AG10803 (cell line): ENCODE results near the gene ASB15.

Experiments used
- DNase-seq: peaks from one replicate; pipeline ENCODE4 v3.0.0; 2010; ENCODE audit warnings: low read depth
- H3K4me3 ChIP-seq: 2 replicates; pipeline ENCODE4 v1.5.1; 2011; ENCODE audit warnings: mild to moderate bottlenecking, low read length, control low read depth
- CTCF ChIP-seq: conservative IDR thresholded peaks from 2 replicates; pipeline ENCODE4 v1.5.1; 2011; ENCODE audit warnings: mild to moderate bottlenecking, low read length, control low read depth, inconsistent platforms

The ASB15 gene

DNA sequence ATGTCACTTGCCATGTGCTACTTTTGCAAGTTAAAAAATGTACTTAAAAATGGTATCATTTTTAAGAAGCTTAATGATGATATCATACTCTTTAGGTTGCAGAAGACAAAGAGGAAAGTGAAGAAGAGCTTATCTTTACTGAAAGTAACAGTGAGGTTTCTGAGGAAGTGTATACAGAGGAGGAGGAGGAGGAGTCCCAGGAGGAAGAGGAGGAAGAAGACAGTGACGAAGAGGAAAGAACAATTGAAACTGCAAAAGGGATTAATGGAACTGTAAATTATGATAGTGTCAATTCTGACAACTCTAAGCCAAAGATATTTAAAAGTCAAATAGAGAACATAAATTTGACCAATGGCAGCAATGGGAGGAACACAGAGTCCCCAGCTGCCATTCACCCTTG, 60.1 kb downstream of the ASB15 start:
- no peak overlapping the region for H3K4me3 ChIP-seq
- no peak for TF ChIP-seq CTCF
- no peak for DNase-seq

GRCh38 chr7:123662293-123662692, 60.7 kb downstream of the ASB15 start:
- no peak for TF ChIP-seq CTCF
- DNase-seq = no peak
- no peak overlapping the region for H3K4me3 ChIP-seq

DNA sequence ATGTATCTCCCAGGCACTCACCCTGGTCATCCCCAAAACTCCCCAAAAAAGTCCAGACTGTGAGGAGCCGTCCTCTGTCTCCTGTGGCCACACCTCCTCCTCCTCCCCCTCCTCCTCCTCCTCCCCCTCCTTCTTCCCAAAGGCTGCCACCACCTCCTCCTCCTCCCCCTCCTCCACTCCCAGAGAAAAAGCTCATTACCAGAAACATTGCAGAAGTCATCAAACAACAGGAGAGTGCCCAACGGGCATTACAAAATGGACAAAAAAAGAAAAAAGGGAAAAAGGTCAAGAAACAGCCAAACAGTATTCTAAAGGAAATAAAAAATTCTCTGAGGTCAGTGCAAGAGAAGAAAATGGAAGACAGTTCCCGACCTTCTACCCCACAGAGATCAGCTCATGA, 61.1 kb downstream of the ASB15 start:
- DNase-seq = no peak
- no peak for TF ChIP-seq CTCF
- H3K4me3 ChIP-seq = no peak overlapping the region

DNA sequence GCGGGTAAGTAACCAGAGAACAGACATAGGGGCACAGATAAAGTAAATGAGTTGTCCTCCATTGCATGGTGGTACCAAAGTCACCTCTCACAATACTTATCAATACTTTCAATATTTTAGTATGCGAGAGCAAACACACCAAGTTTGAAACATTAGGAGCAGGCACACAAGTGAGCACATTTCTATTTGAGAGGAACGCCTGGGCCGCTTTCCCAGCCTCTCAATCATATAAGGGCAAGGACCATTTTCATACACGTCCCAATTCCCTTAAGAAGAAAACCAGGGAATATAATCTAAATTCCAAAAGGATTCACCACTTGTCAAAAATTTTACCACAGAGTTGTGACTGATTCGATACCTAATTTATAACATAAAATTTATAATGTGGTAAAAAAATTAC, 61.6 kb downstream of the ASB15 start:
- H3K4me3 ChIP-seq = no peak overlapping the region
- no peak for DNase-seq
- TF ChIP-seq CTCF = no peak

GRCh38 chr7:123665157-123665556, 63.5 kb downstream of the ASB15 start:
- no peak overlapping the region for H3K4me3 ChIP-seq
- DNase-seq = no peak
- no peak for TF ChIP-seq CTCF

GRCh38 chr7:123665896-123666295, 64.3 kb downstream of the ASB15 start:
- DNase-seq = no peak
- H3K4me3 ChIP-seq = no peak overlapping the region
- no peak for TF ChIP-seq CTCF

GRCh38 chr7:123666492-123666891, 64.9 kb downstream of the ASB15 start:
- no peak overlapping the region for H3K4me3 ChIP-seq
- TF ChIP-seq CTCF = no peak
- no peak for DNase-seq
